Stimulated activated CD8-positive, alpha-beta memory T cell treated with anti-CD3 and anti-CD28 coated beads, Interleukin-12 subunit alpha, Interleukin-12 subunit beta, amount 100 ng/mL, for 24 hours (primary cell): Measurements from ENCODE around the gene CACNA1B.

Experiments
- DNase-seq: peaks from one replicate; pipeline ENCODE4 v3.0.0-alpha.2; 2020; ENCODE audit errors: extremely low read depth

CACNA1B gene

GRCh38 chr9:137920753-137921152, 43.2 kb downstream of the CACNA1B start:
- no peak for DNase-seq

- no peak for DNase-seq
Measured at GRCh38 chr9:137924169-137924568, 46.6 kb downstream of the CACNA1B start.

DNA sequence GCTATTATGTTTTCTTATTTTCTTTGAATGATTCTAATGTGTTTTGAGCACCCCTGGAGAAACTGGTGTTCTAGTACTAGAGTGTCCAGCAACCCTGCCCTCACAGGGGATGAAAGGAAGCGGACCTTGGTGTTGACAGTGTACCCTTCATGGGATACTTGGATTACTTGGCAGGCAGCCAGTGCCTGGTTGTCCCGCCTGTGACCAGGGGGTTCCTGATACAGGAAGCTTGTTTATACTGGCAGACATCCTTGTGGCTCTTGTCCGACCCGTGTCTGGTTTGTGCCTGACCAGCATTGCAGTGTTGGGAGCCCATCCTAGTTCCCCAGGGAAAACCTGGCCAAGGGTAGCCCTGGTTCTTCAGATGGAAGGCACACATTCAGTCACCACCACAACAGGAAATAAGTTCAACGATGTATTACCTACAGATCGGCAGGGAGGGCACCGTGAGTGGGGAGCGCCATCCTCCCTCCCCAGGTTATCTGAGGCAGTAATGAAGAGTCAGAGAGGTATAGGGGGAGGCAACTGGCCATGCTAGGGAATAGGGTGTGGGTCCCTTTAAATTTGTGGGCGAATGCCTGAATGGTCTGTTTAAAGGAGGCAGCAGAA, 47.3 kb downstream of the CACNA1B start:
- DNase-seq = no peak

DNA sequence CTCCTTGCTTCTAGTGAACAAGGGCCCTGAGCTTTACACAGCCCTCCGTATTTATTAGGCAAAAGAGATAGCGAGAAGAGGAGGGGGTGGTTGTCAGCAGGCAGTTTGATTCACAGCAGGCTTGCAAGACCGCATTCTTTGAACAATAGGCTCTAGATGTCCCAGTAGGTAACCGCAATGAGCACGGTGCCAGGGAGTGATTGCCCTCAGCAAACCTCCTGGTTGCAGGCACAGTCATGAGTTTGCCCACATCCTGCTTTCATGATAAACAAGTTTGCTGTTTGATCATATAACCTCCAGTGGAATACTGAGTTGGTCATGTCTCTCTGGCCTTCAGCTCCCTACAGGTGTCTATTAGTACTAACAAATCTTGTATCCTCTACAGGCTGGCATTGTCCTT, 66.1 kb downstream of the CACNA1B start:
- no peak for DNase-seq

- no peak for DNase-seq
Measured at GRCh38 chr9:137945581-137945980, 68.0 kb downstream of the CACNA1B start.

- no peak for DNase-seq
Measured at GRCh38 chr9:137946993-137947392, 69.4 kb downstream of the CACNA1B start.

- no peak for DNase-seq
Measured at GRCh38 chr9:137948642-137949041, 71.1 kb downstream of the CACNA1B start.

DNA sequence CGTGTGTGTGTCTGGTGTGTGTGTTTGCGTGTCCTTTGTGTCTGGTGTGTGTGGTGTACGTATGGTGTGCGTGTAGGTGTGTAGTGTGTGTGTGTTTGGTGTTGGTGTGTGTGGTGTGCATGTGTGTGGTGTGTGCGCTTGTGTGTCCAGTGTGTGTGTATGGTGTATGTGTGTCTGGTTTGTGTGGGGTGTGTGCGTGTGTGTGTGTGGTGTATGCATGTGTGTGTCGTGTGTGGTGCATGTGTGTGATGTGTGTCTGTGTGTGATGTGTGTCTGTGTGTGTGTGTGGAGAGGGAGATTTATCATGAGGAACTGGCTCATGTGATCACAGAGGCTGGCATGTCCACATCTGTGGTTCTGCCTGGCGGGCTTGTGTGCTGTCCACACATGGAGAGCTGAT, 71.7 kb downstream of the CACNA1B start:
- no peak for DNase-seq

DNA sequence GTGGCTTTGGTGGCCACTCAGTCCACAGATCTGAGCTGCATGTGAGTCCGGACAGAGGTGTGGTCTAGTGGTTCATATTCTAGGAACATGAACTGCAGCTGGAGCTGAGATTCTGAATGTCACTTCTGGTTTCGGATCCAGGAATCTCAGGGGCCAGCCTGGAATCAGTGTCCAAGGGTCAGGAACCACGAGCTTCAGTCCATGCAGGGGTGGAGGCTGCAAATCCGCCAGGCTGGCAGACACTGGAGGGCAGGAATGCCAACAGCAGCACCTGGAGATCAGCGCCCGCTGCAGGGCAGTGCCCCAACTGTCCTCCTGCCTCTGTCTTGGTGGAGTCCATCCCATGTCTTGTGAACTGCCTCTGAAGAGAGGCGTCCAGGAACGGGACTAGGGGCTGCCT, 73.5 kb downstream of the CACNA1B start:
- no peak for DNase-seq

- no peak for DNase-seq
Measured at GRCh38 chr9:137951597-137952490, 74.3 kb downstream of the CACNA1B start.

DNA sequence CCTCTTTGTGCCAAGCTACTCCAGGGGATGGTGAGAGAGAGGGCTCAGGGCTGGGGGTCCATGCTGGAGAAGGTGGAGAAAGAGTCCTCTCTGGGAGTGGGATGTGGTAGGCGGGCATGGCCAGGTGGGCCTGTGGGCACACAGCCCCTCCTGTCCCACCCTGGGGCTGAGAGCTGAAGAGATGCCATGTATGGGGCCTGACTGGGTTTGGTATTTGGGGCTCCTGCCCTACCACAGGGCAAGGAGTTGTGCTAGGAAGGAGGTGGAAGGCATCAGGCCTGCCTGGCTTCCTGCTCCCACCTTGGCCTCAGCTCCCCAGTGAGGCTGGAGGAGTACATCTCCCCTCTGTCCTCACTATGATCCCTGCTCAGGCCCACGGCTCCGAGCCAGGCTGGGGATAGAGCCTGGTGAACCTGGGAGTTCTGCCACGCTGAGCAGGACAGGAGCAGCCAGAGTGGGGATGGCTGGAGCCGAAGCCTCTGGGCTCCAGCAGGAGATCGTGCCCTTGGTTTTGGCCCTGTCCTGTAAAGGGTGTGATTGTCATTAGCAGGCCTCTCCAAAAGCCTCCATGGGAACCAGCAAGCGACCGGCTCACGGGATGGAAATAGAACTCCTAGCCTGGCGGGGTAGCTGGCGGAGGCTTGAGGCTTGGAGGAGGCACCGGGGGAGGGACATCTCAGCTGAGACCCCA, 75.5 kb downstream of the CACNA1B start:
- DNase-seq = no peak

- no peak for DNase-seq
Measured at GRCh38 chr9:137953683-137954438, 76.3 kb downstream of the CACNA1B start.

- DNase-seq = no peak
Measured at GRCh38 chr9:137955224-137955570, 77.6 kb downstream of the CACNA1B start.

- DNase-seq = no peak
Measured at GRCh38 chr9:137955586-137955985, 78.0 kb downstream of the CACNA1B start.

DNA sequence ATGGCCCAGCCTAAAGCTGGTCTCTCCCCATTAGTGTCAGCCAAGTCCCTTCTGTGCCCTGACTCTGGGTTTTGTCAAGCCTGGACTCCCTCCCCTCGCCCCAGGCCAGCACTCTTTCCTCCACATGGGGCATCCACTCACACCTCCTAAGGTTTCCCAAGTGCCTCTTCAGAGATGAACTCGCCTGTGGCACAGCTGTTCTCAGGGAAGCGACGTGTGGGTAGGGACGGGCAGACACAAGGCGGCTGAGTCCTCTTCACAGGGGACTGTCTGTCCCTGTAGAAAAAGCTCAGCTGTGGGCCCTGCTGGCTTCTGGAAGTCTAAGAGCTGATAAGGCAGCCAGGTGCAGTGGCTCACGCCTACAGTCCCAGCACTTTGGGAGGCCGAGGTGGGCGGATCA, 78.5 kb downstream of the CACNA1B start:
- DNase-seq = no peak

GRCh38 chr9:137956688-137957385, 79.3 kb downstream of the CACNA1B start:
- no peak for DNase-seq

DNA sequence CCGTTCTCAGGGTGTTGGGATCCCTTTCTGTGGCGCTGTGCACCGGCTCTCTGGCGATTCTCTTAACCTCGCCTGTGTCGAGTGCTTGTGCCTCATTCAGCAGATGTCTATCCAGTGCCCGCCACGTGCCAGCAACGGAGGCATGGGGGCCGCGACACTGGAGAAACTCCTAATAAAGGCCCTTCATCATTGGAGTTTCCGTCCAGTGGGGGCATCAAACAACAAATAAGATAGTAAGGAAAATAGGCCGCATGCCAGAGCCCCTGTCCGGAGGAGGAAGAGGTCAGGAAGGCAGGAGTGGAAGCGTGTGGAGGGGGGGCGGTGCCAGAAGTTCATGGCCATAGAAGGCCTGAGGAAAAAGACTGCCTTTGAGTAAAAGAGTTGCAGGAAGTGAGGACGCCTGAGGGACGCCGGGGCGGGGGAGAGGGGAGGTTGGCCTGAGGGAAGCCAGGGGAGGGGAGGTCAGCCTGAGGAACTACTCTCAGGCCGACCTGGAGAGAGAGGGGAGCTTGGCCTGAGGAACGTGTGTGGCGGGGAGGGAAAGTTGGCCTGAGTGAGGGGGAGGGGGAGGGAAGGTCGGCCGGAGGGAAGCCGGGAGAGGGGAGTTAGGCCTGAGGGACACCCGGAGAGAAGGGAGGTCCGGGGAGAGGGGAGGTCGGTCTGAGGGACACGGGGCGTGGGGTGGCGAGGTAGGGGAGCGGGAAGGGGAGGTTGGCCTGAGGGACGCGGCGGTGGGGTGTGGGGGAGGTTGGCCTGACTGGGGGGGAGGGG, 82.2 kb downstream of the CACNA1B start:
- no peak for DNase-seq

GRCh38 chr9:137960496-137960895, 82.9 kb downstream of the CACNA1B start:
- DNase-seq = no peak

GRCh38 chr9:137963525-137963924, 85.9 kb downstream of the CACNA1B start:
- DNase-seq = no peak

- DNase-seq = no peak
Measured at GRCh38 chr9:137965177-137965795, 87.7 kb downstream of the CACNA1B start.
